ENCODE measurements around the gene GALK1.
A peak's percentile ranks its signal among the peaks of the same experiment; 100 is the strongest.
"Not testable (repeated sequence)": the region's sequence is repeated elsewhere in the genome, so short reads cannot be mapped to it uniquely, and the experiment has no call there.

Gene GALK1

DNA sequence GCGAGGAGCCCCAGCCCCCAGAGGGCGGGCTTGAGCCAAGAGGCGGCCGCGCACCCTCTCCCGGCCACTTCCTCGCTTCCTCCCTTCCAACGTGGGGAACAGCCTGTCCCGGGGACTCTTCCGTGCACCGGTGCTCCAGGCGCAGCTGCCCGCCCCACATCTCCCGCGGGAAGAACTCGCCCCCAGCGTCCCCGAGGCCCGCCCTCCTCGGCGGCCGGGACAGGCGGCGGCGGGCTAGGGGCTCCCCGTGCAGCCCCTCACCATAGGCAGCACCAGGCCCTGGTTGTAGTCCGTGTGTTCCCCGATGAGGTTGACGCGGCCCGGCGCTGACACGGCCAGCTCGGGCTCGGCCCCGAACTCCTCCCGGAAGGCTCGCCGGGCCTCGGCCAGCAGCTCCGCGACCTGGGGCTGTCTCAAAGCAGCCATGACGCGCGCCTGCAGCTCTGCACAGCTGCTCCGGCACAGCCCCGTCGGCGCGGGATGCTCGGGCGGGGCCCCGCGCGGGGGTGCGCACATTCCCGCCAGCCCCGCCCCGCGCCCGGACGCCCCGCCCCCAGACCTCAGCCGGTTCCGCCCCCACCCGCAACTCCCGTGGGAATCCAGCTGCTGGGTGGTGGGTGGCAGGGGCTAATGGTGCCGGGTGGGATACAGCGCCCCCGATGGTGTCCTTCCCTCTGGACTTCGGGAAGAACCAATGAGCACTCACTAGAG, at the start of gene GALK1:
TSS of gene GALK1 (minus strand) at position 482 of the 711 bp plus-strand sequence. CDS start at position 426, 56 bp downstream.
- DNase-seq = peak; percentile 69

DNA sequence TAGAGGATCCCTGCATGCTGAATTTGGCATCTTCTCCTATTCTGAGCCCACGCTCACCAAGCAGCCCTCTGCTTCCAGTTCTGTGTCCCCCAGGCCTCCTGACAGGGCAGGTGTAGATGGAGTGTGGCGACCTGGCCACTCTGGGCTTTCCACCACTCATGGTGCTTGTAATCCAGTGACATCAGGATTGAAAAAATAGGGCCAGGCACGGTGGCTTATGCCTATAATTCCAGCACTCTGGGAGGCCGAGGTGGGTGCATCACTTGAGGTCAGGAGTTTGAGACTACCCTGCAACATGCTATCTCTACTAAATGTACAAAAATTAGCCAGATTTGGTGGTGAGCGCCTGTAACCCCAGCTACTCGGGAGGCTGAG, 49.0 kb upstream of the GALK1 start:
- DNase-seq = no peak

DNA sequence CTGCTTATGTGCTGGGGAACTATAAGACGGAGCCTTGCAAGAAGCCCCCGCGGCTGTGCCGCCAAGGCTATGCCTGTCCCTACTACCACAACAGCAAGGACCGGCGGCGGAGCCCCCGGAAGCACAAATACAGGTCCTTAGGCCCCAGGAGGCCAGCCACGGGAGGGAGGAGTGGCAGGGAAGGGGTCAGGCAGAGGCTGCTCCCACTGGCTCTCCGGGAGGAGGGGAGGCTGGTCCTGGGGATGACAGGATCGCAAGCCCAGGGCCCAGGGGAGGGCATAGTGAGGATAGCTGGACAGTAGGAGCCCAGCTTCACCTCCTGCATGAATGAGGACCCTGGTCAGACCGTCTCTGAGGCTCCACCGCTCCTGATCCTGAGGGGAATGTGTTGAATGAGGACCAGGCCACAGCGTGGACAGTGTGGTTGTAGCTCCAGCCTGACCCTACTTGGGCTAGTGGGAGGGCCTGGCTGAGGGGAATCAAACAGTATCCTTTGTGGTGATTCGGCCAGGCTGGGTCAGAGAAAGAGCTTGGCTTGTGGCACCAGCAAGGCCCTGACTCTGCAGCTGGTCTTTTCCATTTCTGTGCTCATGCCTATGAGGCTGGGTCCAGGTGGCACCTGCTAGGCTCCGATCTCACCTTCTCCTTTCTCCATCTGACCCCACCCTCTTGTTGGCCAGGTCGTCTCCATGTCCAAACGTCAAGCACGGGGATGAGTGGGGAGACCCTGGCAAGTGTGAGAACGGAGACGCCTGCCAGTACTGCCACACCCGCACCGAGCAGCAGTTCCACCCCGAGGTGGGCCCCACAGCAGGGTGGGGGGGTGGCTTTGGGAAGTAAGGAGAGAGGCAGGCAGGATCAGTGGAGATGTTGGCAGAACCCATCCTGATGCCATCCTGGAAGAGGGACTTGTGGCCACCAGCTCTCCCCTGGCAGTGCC, 48.4 kb upstream of the GALK1 start:
- DNase-seq = no peak

DNA sequence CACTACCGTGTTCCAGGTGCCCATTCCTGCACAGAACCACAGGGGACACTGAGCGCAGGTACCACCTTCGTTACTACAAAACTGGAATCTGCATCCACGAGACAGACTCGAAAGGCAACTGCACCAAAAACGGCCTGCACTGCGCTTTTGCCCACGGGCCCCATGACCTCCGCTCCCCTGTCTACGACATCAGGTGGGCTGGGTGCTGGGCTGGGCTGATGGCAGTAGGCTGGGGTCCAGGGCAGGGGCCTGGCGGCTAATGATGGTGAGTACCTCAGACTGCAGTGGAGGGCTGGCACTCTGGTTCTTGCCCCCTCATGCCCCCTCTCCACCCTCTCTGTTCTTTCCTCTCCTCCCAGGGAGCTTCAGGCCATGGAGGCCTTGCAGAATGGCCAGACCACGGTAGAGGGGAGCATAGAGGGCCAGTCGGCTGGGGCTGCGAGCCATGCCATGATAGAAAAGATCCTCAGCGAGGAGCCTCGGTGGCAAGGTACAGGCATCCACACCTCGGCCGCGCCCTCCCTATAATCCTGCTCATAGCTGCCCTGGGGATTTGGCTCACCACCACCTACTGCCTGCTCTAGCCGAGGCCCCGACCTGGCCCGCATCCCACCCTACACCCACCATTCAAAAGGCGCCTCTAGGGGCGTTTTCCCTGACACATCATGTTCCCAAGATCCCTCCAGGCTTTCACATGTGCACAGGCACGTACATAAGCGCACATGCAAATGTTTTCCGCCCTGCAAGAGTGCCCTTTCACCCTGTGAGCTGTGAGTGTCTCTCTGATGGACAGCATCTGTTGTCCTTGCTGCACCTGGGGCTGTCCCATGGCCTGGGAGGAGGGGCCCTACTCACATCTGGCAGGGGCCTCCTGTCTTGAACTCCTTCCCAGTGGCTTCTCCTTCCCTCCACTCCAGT, 47.4 kb upstream of the GALK1 start:
- DNase-seq = no peak

DNA sequence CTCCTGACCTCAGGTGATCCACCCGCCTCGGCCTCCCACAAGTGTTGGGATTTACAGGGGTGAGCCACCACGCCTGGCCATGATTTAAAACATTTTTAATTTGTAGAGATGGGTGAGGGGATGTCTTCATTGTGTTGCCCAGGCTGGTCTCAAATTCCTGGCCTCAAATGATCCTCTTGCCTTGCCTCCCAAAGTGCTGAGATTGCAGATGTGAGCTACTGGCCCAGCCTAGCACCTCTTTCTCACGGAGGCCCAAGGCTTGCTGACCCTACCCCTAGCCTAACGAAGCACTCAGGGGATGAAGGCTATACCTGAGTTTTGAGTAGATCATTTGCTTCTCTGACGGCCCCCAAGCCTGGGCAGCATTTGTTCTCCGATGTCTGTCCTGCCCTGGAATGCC, 46.2 kb upstream of the GALK1 start:
- no peak for DNase-seq

DNA sequence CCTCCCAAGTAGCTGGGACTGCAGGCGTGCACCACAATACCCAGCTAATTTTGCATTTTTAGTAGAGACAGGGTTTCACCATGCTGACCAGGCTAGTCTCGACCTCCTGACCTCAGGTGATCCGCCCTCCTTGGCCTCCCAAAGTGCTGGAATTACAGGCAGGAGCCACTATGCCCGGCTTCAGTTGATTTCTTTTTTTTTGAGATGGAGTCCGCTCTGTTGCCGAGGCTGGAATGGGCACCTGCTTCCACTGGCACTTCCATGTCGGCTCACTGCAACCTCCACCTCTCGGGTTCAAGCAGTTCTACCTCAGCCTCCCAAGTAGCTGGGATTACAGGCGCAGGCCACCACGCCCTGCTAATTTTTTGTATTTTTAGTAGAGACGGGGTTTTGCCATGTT, 45.8 kb upstream of the GALK1 start:
- DNase-seq = not testable (repeated sequence)

DNA sequence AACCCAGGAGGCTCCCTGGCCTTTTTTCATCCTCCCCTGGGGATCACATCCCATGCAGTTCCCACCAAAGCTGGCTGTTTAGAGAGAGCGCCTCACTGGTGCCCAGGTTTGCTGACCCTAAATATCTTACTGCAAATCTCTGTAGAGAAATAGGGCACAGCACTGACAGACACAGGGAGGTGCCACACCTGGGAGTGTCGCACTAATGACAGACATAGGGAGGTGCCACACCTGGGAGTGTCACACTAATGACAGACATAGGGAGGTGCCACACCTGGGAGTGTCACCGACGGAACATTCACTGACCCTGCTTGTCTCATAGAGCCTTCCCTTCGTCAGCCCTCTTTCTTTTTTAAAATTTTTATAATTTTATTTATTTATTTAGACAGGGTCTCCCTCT, 45.2 kb upstream of the GALK1 start:
- DNase-seq = no peak

DNA sequence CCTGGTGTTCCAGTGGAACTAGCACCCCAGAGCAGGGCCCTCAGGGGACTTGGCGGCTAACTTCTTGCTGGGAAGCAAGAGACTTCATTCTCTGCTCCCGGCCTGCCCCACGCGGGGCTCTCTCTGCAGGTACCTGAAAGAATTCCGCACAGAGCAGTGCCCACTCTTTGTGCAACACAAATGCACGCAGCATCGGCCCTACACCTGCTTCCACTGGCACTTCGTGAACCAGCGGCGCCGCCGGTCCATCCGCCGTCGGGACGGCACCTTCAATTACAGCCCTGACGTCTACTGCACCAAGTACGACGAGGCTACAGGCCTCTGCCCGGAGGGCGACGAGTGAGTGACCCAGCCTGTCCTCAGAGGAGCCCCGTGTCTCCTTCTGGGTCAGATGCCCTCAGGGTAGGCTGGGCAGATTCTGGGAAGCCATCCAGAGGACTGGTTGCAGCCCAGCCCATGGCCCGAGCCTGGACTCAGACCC, 44.7 kb upstream of the GALK1 start:
- DNase-seq = no peak

DNA sequence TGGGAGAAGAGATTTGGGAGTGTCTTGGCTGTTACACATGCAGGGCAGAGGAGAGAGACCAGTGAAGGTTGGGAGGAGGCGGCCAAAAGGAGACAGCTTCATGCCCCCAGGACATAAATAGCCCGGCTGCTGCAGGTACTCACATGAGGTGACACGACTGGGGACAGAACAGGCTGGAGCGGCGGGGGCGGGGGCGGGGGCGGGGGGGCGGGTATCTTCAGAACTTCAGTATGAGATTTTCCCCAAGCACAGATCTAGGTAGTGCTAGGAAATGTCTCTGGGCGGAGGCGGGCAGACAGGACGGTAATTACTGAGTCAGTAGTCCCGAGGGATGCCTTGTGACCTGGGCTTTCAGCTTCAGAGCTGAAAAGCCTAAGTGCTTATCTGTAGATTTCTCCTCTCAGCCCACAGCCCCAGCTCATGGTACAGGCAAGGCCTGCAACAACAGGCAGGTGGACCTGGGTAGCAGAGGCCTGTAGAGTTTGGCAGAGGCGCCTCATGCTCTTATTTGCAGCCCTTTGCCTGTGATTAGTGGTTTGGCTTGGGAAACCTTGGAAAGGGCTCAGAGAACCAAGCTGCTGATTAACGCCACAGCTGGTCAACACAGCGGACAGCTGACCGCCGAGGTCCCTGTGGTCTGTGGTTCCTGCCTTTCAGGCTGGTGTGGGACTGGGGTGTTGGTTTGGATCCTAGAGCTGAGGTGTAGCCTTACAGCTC, 44.1 kb upstream of the GALK1 start:
- DNase-seq = no peak

DNA sequence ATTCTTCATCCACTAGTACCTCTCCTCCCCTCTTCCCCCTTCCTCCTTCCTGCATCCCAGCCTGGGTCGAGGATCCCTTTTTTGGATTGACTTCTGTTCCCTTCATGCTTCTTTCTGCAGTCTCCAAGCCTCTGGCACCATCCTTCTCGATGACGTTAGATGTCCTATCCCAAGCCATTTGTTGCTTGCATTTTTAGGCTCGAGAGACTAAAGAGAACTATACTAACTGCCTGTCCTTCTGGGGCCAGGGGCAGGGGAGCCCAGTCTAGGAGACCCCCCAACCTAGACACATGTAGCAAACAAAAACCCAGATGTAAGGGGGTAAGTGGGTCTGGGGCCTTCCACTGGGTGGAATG, 43.5 kb upstream of the GALK1 start:
- DNase-seq = no peak

DNA sequence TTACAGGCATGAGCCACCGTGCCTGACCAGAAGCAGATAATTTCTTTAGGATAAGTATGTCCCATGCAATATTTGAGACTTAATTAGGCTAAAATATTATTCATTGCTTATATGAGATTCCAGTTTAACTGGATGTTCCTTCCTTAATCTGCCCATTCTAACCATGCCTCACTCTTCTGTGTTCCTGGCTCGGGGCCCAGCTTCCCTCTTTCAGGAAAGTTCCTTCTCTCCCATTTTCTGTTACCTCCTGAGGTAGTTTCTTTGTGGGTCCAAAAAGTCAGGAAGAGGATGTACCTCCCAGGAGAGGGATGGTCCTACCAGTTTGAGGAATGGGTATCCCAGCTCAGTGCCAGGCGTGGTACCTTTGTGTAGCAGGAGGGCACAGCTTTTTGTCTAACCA, 42.9 kb upstream of the GALK1 start:
- no peak for DNase-seq

DNA sequence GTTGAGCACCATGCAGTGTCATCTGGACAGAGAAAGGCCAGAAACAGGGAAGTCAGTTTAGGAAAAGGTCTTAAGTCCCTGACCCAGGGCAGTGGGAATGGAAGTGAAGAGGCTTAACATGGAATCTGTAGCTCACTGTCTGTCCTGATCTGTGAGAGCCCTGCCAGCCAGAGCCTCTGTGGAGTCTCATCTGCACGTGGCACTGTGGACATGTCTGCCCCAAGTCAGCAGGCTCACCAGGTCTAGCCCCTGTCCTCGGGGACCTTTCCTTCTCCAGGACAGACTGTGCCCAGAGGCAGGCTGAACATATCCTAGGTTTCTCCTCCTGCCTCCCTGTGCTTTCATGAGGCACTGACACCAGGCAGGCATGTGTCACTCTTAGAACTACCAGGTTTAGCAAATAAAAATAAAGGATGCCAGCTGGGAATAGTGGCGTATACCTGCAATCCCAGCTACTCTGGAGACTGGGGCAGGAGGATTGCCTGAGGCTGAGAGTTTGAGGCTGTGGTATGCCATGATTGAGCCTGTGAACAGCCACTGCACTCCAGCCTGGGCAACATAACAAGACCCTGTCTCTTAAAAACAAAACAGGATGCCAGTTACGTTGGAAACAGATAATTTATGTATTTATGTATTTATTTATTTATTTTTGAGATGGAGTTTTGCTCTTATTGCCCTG, 42.0 kb upstream of the GALK1 start:
- DNase-seq = no peak

DNA sequence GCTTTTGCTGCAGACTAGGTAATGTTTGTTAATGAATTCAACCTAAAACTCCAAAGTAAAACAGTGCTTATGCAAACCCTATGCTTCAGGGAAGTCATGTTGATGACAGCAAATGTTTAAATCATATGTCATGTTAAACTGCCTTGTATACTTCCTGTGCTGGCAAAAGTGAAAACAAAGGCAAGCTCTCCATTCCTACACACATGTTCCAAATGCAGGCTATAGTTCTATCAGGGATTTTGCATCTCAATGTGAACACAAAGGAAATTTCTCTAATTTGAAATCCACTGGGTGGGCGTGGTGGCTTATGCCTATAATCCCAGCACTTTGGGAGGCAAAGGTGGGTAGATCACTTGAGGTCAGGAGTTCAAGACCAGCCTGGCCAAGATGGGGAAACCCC, 38.9 kb upstream of the GALK1 start:
- no peak for DNase-seq

DNA sequence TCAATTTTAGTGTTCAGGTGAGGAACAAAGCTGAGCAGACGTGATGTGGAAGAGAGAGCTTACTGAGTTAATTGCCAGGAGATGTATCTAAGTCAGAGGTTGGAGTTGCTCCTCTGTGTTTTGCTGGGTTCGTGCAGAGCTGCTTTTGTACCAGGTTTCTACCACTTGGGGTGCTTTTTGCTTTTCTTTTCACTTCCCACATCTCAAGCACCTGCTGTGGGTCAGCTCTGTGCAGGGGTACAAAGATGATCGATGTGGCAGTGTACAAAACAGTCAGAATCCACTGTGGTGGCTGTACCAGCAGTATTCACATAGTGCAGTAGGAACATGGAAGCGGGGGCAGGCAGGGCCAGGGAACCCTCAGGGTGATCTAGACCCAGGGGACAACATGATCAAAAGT, 34.4 kb upstream of the GALK1 start:
- DNase-seq = no peak

DNA sequence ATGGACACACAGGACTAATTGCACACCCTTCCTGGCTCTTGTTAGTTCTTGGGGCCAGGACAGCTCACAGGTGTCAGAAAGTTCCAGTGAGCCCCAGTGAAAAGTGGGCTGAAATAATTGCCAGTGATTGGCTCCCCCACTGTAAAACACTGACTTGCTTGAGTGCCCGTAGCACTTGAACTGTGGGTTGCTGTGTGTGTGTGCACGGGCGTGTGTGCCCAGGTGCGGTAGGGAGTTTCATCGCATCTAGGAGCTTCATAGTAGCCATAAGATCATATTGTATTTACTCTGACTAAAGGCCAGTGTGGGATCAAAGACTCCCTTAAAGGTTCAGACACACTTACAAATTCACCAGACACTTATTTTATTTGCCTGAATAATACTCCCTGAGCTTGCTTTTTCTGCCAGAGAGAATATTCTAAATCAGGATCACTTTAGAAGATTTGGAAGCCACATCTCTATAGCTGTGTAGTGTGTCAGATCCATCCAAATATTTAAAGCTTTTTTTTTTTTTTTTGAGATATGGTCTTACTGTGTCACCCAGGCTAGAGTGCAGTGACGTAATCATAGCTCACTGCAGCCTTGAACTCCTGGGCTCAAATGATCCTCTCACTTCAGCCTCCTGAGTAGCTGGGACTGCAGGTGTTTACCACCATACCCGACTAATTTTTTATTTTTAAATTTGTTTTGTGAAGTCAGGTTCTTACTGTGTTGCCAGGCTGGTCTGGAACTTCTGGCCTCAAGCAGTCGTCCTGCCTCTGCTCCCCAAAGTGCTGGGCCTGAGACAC, 31.0 kb upstream of the GALK1 start:
- DNase-seq = no peak

DNA sequence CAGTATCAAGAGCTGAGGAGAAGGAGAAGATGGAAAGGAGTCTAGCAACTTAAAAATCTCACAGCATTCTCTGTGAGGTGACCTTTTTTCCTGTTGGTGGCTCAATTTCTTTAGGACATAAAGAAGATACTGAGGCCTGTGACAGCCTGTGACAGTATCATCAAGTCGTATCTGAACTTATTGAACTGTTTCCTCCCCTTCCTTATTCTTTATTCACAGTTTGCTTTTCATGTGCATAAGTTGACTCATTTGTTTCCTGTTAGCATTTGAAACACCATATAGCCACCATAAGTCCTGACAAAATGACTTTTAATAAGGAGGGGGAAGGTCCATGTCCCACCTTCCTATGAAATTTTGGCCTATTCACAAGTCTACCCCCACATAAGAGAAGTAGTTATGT, 28.5 kb upstream of the GALK1 start:
- no peak for DNase-seq

DNA sequence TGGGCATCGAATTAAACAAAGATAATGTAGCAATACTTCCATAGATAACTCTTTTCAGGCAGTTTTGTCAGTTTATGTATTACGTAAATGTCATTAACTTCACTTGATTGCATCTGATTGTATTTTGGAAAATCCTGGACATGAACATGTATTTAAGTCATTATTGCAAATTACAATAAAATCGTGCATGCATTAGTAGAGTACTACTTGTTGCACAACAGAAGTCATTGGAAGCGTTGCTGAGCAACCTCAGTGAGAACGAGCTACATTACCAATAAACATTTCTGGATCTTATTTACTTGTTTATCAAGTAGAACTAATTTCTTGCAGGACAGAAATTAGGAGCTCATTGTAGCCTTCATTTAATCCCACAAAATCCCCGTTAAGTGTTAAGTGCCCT, 26.3 kb upstream of the GALK1 start:
- no peak for DNase-seq

DNA sequence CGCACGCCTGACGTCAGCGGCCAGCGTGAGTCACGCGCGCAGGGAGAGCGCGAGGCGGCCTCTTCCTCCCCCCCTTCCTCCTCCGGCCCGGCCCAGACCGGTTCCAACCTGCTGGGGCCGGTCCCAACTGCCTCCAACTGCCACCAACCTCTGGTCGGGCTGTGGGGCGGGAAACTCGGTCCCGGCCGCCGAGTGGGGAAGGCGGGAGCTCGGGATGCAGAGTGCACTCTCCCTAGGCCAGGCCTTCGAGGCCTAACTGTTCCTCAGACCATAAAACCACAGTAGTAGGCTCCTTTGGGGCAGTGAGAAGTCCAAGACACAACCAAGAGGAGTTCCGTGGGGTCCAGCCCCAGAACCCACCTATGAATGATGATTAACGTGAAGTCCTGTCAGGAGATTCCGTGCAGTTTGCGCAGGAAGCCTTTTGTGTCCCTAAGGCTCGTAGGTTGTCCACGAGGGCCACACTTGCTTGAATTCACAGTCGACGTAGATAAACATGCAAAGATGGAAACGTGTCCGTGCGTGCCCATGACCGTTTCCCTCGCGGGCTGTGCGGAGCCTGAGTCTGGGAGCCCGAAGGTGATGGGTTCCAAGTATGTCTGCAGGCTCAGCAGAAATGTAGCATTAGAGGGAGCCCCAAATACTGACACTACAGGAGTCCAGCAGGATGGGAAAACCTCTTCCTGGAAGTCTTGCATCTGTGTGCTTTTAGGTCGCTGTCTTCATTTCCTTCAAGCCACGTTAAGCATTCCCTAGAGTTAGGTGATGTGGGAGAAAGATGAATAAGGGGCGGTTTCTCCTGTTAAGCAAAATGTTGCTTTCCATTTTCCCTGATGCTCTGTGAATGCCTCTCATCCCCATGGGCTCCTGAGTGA, 20.3 kb upstream of the GALK1 start:
- DNase-seq = peak; percentile 92

DNA sequence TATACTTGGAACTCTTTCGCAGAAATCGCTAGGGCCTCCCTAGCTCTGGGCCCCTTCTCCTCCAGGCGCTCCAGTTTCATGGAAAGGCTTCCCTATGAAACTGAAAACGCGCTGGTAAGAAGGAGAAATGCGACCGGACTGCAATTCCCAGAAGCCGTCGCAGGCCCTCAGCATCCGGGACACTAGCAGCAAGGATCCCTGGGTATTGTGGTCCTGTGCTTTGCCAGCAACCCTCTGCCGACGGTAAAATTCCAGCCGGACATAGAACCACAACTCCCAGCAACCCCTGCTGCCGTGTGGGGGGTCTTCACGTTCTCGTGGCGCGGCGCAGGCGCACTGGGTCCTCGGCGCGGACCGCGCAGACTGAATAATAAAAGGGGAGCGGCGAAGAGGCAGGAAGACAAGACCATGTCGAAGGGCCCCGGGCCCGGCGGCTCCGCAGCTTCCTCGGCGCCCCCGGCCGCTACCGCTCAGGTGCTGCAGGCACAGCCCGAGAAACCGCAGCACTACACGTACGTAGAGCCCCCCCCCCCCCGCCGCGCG, 19.6 kb upstream of the GALK1 start, which contains the start of gene UNK:
TSS of gene UNK (plus strand) at position 334 of the 543 bp plus-strand sequence. CDS start at position 409, 75 bp downstream.
- peak; percentile 100 for DNase-seq
